MM.1S (cell line): ENCODE results near the gene ERCC6.

Experiments
- CTCF ChIP-seq: fragments of 300-600 bp; sonication (generic); IDR thresholded peaks from 2 replicates; pipeline ENCODE4 v1.5.1; 2016; ENCODE audit warnings: antibody characterized with exemption, low read length, mixed read lengths
- EZH2 ChIP-seq: fragments of 300-600 bp; sonication (generic); optimal IDR thresholded peaks from 2 replicates; pipeline ENCODE3; 2017; ENCODE audit warnings: low read depth, mild to moderate bottlenecking, antibody characterized with exemption, low read length, mixed read lengths

GRCh38 chr10:49569031-49569631 lies 30.2 kb upstream of the ERCC6 start:
- TF ChIP-seq CTCF (no peak), EZH2 (no peak)
